Measurements from ENCODE around the gene PLBD2.

DNA sequence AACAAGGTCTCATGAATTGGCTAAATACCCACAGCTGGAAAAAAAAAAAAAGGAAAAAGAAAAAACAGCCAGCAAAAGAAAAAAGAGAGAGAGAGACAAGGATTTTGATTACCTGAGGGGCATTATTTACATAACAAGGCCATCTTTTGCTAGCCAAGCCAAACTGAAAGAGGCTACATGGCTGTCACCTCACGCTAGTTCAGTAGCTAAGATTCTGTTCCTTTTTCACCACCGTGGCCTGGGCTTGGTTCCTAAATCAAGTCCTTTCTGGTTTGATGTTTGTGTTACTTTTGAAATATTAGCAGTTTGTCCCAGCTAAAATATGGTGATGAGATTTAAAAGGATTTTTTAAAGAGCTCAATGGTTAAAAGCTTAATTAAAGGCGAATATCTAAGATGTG lies 47.3 kb downstream of the PLBD2 start:
- no peak for TF ChIP-seq POLR2AphosphoS5 (IDR thresholded peaks at IDR 0.05; ENCODE audit: low read depth, low read length)
- TF ChIP-seq, protein P1, sequence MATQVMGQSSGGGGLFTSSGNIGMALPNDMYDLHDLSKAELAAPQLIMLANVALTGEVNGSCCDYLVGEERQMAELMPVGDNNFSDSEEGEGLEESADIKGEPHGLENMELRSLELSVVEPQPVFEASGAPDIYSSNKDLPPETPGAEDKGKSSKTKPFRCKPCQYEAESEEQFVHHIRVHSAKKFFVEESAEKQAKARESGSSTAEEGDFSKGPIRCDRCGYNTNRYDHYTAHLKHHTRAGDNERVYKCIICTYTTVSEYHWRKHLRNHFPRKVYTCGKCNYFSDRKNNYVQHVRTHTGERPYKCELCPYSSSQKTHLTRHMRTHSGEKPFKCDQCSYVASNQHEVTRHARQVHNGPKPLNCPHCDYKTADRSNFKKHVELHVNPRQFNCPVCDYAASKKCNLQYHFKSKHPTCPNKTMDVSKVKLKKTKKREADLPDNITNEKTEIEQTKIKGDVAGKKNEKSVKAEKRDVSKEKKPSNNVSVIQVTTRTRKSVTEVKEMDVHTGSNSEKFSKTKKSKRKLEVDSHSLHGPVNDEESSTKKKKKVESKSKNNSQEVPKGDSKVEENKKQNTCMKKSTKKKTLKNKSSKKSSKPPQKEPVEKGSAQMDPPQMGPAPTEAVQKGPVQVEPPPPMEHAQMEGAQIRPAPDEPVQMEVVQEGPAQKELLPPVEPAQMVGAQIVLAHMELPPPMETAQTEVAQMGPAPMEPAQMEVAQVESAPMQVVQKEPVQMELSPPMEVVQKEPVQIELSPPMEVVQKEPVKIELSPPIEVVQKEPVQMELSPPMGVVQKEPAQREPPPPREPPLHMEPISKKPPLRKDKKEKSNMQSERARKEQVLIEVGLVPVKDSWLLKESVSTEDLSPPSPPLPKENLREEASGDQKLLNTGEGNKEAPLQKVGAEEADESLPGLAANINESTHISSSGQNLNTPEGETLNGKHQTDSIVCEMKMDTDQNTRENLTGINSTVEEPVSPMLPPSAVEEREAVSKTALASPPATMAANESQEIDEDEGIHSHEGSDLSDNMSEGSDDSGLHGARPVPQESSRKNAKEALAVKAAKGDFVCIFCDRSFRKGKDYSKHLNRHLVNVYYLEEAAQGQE (IDR thresholded peaks at IDR 0.05; ENCODE audit: insufficient read depth in 1 of 2, low read depth in 2 of 2, low read length in 2 of 2) = no peak
- TF ChIP-seq TAF1 (IDR thresholded peaks at IDR 0.05; ENCODE audit: borderline replicate concordance, insufficient read depth, low read length) = no peak
